SKM-1 (cell line): ENCODE data around the gene BNIPL.

Experiments used
- DNase-seq: peaks from one replicate; lab custom pipeline; 2025; ENCODE audit not compliant: unreplicated experiment; lab: John Stamatoyannopoulos, UW

Gene BNIPL

DNA sequence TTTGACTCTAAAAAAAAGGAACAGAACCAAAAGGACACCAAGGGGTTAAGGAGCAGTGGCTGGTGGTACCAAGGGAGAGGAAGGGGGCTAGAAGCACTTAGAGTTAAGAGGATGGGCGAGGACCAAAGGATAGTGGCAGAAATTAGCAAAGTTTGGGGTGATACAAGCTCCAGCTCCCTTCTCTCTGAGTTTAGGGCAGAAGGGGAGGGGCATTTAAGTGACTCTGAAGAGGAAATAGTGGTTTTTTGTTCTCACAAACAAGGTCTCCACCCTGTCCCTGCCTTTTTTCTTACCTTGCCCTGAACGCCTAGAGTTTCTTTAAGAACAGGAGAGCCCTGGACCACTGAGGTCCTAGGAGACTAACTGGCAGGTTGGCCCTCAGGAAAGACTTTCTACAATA lies 19.8 kb downstream of the BNIPL start:
- DNase-seq, result peak; percentile 44

DNA sequence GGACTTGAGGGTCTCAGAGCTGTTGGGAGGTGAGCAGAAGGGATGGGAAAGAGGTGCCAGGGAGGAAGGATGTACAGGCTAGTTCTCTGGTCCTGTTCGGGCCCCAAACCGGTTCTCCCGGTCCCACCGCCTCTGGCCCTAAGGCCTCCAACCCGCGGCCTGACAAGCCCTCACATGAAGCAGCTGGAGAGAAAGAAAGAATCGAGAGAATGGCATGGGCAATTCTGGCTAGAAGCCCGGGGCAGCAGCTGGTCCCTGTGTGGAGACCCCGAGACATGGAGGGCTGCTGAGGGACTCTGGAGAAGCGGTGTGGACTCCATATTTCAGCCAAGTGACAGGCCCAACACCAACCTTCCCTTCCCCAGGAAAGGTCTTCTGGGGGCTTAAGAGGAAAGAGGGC lies 22.3 kb downstream of the BNIPL start:
- DNase-seq, result no peak

DNA sequence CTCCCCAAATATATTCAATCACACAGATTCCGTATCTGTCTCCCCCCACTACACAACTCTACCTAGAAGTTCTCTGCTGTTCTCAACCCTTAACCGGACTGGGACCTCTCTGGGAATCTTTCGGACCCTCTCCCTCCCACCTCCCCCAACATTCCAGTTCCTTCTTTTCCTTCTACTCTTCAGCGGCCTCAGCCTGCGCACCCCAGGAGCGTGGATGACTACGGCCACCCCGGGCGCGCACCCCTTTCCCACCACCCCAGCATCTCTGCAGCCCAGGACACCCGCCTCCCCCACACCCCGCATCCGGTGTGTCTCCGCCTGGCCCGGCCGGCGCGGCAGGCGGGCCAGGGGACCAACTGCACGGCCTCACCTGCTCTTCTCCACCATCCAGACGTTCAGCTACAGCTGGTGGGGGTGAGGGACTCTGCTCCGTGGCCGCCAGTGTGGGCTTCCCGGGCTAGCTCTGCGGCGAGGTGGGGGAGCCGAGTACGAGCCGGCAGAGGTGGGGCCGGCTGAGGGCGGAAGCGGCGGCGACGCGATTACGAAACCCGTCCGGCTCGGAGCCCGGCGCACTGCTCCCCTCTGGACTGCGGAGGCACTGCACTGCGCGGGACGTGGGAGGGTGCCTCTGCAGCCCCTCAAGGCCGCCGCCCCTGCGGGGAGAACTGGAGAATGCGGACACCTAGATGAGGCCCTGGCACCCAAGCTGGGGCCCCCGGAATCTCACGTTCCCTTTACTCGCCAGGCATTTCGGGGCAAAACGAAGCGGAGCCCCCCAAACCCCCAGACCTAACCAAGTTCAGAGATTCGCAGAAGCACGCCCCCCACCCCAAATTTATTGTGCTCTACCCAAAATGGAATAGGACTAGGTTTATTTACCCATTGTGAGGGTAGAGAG lies 23.0 kb downstream of the BNIPL start, which contains the start of gene CDC42SE1:
CDC42SE1 (minus strand) TSS at position 514 of the 898 bp plus-strand sequence. CDS start 3,892 bp downstream, outside the sequence.
- DNase-seq, result peak; percentile 96

DNA sequence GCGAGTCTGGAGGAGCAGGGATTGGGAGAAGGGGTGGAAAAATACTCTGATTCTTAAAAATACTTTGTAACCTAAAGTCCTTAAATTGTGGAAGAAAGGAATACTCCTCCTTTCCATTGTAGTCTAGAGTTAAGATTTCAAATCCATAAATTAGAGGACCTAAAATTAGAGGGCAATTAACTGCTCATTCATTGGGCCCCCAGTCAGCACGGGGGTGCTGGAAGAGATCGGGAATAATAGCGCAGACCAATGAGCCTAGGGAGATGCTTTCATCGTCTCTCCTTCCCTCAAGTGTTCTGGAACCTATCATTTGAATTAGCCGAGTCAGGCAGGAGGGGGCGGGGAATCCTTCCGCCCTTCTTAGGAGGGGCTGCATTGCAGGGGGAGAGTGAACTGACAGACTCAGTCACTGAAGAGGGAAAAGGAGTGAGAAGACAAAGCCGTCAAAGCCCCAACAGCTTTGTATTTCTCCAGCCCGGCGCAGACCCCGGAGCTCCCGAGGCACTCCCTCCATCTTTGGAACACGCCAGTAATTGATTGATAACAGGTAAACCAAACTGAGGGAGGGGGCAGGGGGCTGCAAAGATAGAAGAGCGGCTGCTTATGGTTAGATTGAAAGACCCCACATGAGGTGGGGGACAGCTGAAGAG lies 23.7 kb downstream of the BNIPL start, which contains the start of gene MLLT11:
MLLT11 (plus strand) TSS at position 391 of the 650 bp plus-strand sequence. CDS start 6,828 bp downstream, outside the sequence.
- no peak for DNase-seq

DNA sequence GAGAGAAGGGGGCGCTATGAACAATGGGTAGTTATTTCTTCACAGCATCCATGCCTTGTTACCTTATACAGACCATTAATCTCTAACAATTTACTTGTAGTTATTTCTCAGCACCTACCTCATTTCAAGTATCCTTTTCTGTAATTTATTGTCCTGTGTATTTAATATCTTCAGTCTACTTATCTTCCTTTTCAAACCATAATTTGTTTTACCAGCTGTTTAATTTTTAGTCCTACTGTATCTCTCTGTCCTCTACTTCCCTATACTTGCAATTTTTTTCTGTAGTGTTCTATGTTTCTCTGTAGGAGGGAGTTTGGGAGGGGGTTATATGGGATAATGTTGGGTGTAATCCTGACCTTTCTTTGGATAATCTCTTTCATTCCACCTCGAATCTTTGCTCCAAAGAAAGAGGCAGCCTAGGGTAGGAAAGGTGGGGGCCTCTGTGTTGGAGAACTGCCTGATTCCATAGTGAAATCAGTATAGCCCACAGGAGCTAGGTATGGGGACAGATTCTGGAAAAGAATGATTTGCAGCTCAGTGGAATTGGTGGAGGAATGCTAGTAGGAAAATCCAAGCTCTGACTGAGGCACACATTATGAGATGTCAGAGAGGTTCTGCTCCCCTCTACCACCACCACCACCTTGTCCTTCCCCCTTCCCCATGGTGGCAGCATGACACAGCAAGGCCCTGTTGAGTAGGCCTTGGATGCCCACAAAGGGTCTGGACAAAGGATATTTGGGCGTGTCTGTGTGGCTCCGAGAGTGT lies 24.5 kb downstream of the BNIPL start:
- DNase-seq, result no peak

DNA sequence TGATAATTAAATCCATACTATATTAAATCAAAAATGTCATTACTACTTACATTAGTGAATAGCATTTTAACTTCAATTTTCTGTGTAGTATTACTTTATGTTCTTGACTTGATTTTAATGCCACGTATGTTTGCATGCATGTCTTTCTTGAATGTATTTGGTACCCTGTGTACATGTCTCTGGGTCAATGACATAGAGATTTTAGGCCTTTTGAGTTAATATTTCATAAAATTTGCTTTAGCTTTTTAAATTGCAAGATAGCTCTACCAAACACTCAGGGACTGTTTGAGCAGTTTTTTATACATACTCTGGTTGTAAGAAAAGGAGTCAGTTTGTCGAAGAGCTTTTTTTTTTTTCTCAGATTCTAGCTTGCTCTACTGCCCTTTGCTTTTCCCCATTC lies 25.3 kb downstream of the BNIPL start:
- no peak for DNase-seq

DNA sequence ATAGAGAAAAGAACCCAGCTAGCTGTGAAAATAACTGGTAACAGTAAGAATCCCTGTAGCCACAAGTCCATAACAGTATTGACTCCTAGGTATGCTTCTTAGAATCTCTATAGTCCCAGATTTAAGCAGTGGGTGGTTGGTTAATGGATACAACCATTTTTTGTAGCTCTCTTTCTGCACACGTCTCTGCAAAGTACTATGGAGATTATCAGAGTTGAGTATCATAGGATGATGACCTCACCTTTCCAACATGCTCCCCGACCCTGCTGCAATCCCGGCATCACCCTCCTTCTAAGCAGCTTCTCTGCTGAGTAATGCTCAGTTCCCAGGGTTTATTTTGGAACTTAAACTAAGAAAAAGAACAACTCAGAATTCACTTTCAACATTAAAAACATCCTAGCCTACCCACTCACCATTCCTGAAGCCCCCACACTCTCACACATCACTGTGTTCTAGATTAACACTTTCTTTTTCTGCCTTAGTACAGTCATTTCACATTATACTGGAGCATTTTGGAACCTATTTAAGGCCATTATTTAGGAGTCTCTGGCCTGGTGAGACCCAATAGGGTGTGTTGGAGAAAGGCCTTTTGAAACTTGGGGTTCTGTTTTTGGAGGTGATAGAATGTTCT lies 26.5 kb downstream of the BNIPL start:
- no peak for DNase-seq

DNA sequence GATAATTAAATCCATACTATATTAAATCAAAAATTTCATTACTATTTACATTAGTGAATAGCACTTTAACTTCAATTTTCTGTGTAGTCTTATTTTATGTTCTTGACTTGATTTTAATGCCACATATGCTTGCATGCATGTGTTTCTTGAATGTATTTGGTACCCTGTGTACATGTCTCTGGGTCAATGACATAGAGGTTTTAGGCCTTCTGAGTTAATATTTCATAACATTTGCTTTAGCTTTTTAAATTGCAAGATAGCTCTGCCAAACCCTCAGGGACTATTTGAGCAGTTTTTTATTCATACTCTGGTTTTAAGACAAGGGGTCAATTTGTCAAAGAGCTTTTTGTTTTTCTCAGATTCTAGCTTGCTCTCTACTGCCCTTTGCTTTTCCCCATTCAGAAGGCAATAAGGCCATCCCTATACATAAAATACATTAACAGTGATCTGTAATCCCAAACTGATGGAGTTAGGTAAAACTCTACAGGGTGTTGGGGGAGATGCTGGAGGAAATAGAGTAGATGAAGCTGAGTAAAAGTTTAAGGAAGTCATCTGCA lies 28.8 kb downstream of the BNIPL start:
- no peak for DNase-seq

DNA sequence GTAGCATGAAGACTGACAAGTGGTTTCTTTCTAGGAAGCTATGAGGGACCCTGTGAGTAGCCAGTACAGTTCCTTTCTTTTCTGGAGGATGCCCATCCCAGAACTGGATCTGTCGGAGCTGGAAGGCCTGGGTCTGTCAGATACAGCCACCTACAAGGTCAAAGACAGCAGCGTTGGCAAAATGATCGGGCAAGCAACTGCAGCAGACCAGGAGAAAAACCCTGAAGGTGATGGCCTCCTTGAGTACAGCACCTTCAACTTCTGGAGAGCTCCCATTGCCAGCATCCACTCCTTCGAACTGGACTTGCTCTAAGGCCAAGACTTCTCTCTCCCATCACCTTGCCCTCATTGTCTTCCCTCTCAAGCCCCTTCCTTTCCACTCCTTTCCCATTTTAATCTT lies 30.8 kb downstream of the BNIPL start:
- DNase-seq, result no peak

DNA sequence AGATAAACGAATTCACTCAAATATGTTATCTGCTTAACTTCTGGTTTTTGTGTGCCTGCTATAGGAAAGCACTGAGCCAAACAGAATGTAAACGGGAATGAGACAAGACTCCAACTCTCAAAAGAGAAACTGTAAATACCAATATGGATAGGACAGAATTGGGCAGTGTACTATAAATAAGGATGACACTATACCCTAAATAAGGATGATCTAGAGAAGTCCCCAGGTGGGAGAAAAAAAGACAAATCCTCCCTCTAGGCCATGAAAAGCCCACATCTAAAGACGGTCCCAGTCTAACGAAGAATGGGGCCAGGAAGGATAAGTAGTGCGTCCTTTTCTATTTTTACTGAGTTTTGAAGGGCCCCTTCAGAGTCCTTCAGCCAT lies 32.7 kb downstream of the BNIPL start:
- no peak for DNase-seq

DNA sequence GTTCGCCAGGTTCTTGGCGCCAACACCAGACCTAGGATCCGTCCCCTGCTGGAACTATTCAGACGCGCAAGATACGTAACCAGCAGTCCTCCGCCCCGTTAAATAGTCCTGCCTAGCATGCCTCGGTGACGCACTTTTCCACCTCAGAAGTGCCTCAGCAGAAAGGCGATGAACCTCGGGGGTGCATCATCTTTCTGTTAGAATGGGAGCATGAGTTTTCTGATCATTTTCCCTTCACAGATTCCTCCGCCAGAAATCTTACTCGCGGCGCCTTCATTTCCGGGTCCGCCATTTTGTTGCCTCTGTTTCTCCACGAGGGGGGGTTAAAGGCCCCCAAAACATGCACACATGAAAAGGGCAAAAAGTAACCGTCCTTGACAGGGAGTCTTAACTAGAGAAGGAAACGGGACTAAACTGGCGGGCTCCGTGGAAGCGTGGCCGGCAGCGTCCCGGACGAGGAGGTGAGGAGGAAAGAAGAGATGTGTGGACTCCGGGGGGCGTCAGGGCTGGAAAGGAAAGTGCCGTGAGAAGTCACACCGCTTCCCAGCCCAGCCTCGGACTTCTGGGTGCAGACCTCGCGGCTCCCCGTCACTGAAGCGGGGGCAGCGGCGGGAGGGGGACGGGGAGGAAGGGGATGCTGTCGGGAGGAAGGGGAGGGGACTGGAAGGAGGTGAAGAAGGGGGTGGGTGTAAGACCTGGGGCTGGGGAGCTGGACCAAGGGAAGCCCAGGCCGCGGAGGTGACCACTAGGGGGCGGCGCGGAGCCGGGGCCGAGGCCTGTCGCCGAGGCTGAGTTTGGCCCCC lies 34.3 kb downstream of the BNIPL start, which contains the start of gene GABPB2:
GABPB2 (plus strand) TSS at position 288 of the 803 bp plus-strand sequence. CDS start 17,429 bp downstream, outside the sequence.
- DNase-seq, result peak; percentile 97

DNA sequence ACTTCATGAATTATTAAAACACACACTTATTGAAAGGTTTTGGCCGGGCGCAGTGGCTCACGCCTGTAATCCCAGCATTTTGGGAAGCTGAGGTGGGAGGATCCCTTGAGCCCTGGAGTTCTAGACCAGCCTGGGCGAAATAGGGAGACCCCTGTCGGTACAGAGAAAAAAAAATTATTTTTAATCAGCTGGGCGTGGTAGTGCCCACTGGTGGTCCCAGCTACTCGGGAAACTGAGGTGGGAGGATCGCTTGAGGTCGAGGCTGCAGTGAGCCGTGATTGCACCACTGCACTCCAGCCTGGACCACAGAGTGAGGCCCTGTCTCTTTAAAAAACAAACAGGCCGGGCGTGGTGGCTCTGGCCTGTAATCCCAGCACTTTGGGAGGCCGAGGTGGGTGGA lies 35.8 kb downstream of the BNIPL start:
- DNase-seq, result no peak

DNA sequence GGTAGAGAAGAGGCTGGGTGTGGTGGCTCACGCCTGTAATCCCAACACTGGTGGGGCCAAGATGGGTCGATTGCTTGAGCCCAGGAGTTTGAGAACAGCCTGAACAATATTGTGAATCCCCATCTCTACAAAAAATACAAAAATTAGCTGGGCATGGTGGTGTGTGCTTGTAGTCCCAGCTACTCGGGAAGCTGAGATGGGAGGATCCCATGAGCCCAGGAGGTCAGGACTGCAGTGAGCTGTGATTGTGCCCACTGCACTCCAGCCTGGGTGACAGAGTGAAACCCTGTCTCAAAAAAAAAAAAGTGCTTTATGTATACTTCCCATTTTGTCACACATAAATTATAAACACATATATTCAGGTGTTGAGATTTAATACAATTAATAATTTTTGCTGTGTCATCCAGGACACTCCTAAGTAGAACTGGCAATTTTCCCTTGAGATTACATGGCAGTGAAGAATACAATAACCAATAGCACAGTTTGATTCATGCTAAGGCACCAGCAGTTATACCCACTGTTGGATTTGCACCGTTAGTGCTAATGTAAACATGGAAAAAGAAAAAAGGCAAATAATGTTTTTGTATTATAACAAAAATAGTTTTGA lies 49.7 kb downstream of the BNIPL start:
- no peak for DNase-seq
